GM19397 (cell line): ENCODE measurements around the gene BTBD9.
"Not testable (repeated sequence)": the region's sequence is repeated elsewhere in the genome, so short reads cannot be mapped to it uniquely, and the experiment has no call there.

Experiments used
- ATAC-seq: cut with Tn5 transposase; IDR thresholded peaks from one replicate; pipeline ENCODE4 v1.9.1; 2021; ENCODE audit warnings: mild to moderate bottlenecking, moderate library complexity; ENCODE audit not compliant: unreplicated experiment

The BTBD9 gene

GRCh38 chr6:38443352-38444144 lies 196.2 kb downstream of the BTBD9 start:
- ATAC-seq: no peak

GRCh38 chr6:38438097-38438496 lies 201.6 kb downstream of the BTBD9 start:
- no peak for ATAC-seq

GRCh38 chr6:38436726-38437465 lies 202.8 kb downstream of the BTBD9 start:
- no peak for ATAC-seq

GRCh38 chr6:38435330-38435729 lies 204.4 kb downstream of the BTBD9 start:
- no peak for ATAC-seq

GRCh38 chr6:38434051-38434450 lies 205.7 kb downstream of the BTBD9 start:
- ATAC-seq: no peak

GRCh38 chr6:38432479-38432878 lies 207.2 kb downstream of the BTBD9 start:
- no peak for ATAC-seq

- ATAC-seq: no peak
Observed at GRCh38 chr6:38432079-38432478, 207.7 kb downstream of the BTBD9 start.

GRCh38 chr6:38429546-38429945 lies 210.2 kb downstream of the BTBD9 start:
- no peak for ATAC-seq

- no peak for ATAC-seq
Observed at GRCh38 chr6:38427492-38428210, 212.1 kb downstream of the BTBD9 start.

GRCh38 chr6:38425788-38426488 lies 213.8 kb downstream of the BTBD9 start:
- not testable (repeated sequence) for ATAC-seq

GRCh38 chr6:38423746-38424145 lies 216.0 kb downstream of the BTBD9 start:
- ATAC-seq: no peak

- no peak for ATAC-seq
Observed at GRCh38 chr6:38420207-38420606, 219.5 kb downstream of the BTBD9 start.

- no peak for ATAC-seq
Observed at GRCh38 chr6:38417521-38417920, 222.2 kb downstream of the BTBD9 start.

- ATAC-seq: no peak
Observed at GRCh38 chr6:38415231-38416005, 224.3 kb downstream of the BTBD9 start.

- no peak for ATAC-seq
Observed at GRCh38 chr6:38413102-38413800, 226.5 kb downstream of the BTBD9 start.

- ATAC-seq: no peak
Observed at GRCh38 chr6:38407192-38407591, 232.5 kb downstream of the BTBD9 start.

- ATAC-seq: no peak
Observed at GRCh38 chr6:38406096-38406495, 233.6 kb downstream of the BTBD9 start.

- ATAC-seq: no peak
Observed at GRCh38 chr6:38404900-38405556, 234.7 kb downstream of the BTBD9 start.

GRCh38 chr6:38404355-38404754 lies 235.4 kb downstream of the BTBD9 start:
- ATAC-seq: no peak
